Left cardiac atrium (tissue), 4 donors: Measurements from ENCODE around the gene PHC2. TPM values are rescaled to one million over a fixed set of nuclear protein-coding genes. Genes with fewer than 3 reads are reported as not detected.

ENCODE experiments used
- ATAC-seq, 2 donors: fragments of 200-7000 bp; cut with Tn5 transposase; one replicate each; pipeline ENCODE4 v1.9.1; 2020; ENCODE audit warnings: mild to moderate bottlenecking in 2 of 2, moderate library complexity in 2 of 2
- DNase-seq: peaks from one replicate; pipeline ENCODE4 v3.0.0-alpha.2; 2020
- intact Hi-C, 2 donors: fragments of 100-400 bp; cut with DNase I; formaldehyde crosslinking; loops; one replicate each; pipeline versions ENCODE4 v1.14.1 to v1.15.1; 2022 to 2023
- microRNA-seq, 2 donors: library from miRNA; unstranded; fragments of <30 nt; microRNA quantifications; one replicate each; pipeline ENCODE4 v1.2.0, GENCODE V29; 2020
- total RNA-seq, 2 donors: library from RNA; stranded (reverse); fragmentation: NEBNext Ultra II Directional; extraction: Animal tissue kit (Norgen Biotek cat#: 25700); gene quantifications; one replicate each; pipeline ENCODE4 v1.2.1, GENCODE V29; 2021
- donor health status: DM: no; HTN: yes; CAD: no.
- donor health status: DM: no; HTN: yes; CAD: no; lungs with severe emphysema.
- donor health status: DM: yes; HTN: yes; CAD: no.
- donor health status: Dilated cardiomyopathy.

PHC2 gene
- total RNA-seq, 2 donors from 2014 or later: 75.0 to 139 TPM

GRCh38 chr1:33275706-33276572 lies 155.0 kb downstream of the PHC2 start:
- no peak for ATAC-seq
- intact Hi-C loops: no loop called here
- no peak for DNase-seq

GRCh38 chr1:33275195-33275594 lies 155.7 kb downstream of the PHC2 start:
- intact Hi-C loops: no loop called here
- no peak for DNase-seq
- no peak for ATAC-seq

DNA sequence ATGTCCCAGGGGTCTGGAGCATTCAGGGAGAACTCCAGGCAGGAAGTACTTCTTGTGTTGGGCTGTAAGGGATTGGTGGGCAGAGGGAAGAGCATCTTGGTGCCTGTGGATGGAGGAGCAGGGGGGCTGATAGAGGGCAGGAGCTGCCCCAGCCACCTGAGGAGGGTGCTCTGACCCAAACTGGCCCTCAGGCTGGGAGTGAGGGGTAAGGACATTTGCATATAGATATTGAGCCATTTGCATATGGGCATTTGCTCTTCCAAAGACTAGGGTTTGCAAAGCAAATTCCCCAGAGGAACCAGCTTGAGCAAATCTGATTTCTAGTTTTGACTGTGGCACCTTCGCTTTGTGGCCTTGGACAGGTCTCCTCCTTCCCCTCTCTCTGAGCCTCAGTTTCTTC lies 156.4 kb downstream of the PHC2 start:
- DNase-seq (no peak), ATAC-seq (no peak)
- intact Hi-C loops: no loop called here

DNA sequence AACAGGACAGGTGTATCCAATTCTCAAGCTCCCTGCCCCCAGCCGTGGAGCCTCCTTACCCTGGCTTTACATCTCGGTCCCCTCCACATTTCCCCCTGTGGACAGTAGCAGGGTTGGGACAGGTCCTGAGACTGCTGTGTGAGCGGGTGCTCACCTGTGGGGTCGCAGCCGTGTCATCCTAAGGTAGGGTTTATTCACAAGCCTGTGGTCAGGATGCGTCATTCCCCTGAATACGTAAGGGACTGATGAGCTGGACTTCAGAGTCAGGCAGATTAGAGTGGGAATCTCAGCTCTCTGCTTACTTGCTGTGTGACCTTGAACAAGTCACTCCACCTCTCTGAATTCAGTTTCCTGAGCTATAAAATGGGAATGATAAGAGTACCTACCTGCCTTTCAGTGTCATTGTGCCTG lies 156.9 kb downstream of the PHC2 start:
- no peak for ATAC-seq
- intact Hi-C loops: no loop called here
- DNase-seq: no peak

Small RNA genes lying within 50 kb of the gene (microRNA-seq; reads per million reads assigned to microRNA genes)
- 56.7 to 57.6 reads per million in 2 donors for gene MIR3605

Other genes starting within 250 kb of the PHC2 start
- 1 to 10 TPM; 2.4 to 2.8 TPM for gene TRIM62, start 249.1 kb downstream of the PHC2 start, total RNA-seq
- gene ZNF362, start 174.6 kb downstream of the PHC2 start, total RNA-seq: 10 to 100 TPM; 29.5 to 29.8 TPM
- under 1 TPM in 1 of 2 donors, not detected in 1; 0.24 TPM for gene A3GALT2, start 110.0 kb downstream of the PHC2 start, total RNA-seq
- gene ZSCAN20, start 41.5 kb upstream of the PHC2 start, total RNA-seq: 1 to 10 TPM; 4.4 to 5.2 TPM